AG04450 (cell line): Measurements from ENCODE around the gene USP20. TPM values are rescaled to one million over a fixed set of nuclear protein-coding genes. Genes with fewer than 3 reads are reported as not detected.

Experiments used
- CTCF ChIA-PET: fragments of 300-600, 350-600 bp; formaldehyde crosslinking; extraction: SDS; loops from one replicate; lab custom pipeline; 2022; ENCODE audit warnings: antibody characterized with exemption, inconsistent platforms; lab: Charles Lee
- POLR2A ChIA-PET: fragments of 350-600 bp; formaldehyde crosslinking; extraction: SDS; loops from one replicate; lab custom pipeline; 2021; ENCODE audit warnings: antibody characterized with exemption, inconsistent platforms; lab: Yijun Ruan, JAX
- DNase-seq: peaks from one replicate; pipeline ENCODE4 v3.0.0-alpha.2; 2011; ENCODE audit warnings: low read depth, low spot score
- H3K27ac ChIP-seq: one replicate; pipeline ENCODE4 v1.5.1; 2012; ENCODE audit warnings: low read depth, low read length, control low read depth
- H3K27me3 ChIP-seq: one replicate; pipeline ENCODE4 v1.6.0; 2012; ENCODE audit warnings: low read length; ENCODE audit not compliant: control insufficient read depth, insufficient read depth
- H3K4me3 ChIP-seq: 2 replicates; pipeline ENCODE4 v1.5.1; 2011; ENCODE audit warnings: mild to moderate bottlenecking, low read depth, low read length, control low read depth
- H3K9me3 ChIP-seq: 2 replicates; pipeline ENCODE4 v1.5.1; 2012; ENCODE audit warnings: low read length; ENCODE audit not compliant: control insufficient read depth, insufficient read depth
- CTCF ChIP-seq: IDR thresholded peaks from 2 replicates; pipeline ENCODE4 v1.5.1; 2011; ENCODE audit warnings: low read depth, low read length, control low read depth, inconsistent platforms
- polyA plus RNA-seq: library from polyadenylated mRNA; depleted of rRNA; stranded (reverse); fragments of >200 nt; gene quantifications from 2 replicates; pipeline ENCODE4 v1.2.3, GENCODE V29; 2011

The USP20 gene
- polyA plus RNA-seq, 1 experiment = 10.3 TPM

DNA sequence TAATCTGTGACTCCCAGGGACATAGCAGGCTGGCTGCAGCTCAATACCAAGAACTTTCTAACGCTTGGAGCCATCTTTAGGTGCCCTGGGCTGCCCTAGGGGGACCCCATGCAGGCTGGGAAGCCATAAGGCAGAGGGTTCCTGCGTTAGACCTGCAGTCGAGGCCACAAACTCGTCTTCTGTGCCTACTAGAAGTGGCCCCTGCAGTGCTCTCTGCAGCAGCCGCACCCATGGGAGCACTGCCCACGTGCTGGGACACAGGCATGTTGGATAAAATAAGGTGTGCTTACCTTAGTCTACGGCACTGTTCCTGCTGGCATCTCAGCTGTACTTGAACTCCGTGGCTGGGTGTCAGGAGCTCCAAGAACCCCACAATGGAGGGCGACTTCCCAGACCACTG is 22.9 kb upstream of the USP20 start:
- no peak for DNase-seq
- Histone ChIP-seq H3K27me3 (no peaks in the 10 kb centered on the region), H3K9me3 (no peaks in the 10 kb centered on the region), H3K4me3 (no peak overlapping the region), H3K27ac (no peak overlapping the region)
- TF ChIP-seq CTCF = no peak
- ChIA-PET POLR2A (no interaction called here), CTCF (no interaction called here)

DNA sequence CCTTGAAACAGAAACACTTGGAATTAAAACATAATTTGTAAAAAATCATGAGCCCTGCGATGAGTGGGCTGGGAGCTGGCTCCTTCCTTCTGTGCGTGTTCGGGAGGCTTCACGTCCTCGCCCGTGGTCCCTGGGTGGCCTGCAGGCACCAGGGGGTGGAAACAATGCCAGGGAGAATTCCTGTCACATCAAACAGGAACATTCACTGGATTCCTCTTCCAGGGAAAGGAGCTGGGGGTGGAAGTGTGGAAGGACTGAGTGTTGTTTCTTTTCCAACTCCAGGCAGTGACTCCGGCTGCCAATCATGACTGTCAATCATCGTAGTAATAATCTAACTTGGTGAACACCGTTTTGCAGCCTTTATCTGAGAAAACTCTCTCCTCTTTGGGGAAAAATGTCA is 21.6 kb upstream of the USP20 start:
- ChIA-PET CTCF (interaction anchor here (0.5 kb wide), 1 partner anchor 639 kb away, joined by 4 read pairs; no protein-coding TSS in a partner anchor), POLR2A (interaction anchor here (0.6 to 0.7 kb wide), 2 partner anchors 34 to 662 kb away, joined by 4 to 6 read pairs; no protein-coding TSS in a partner anchor)
- H3K4me3 ChIP-seq = no peak overlapping the region
- no peaks in the 10 kb centered on the region for H3K27me3 ChIP-seq
- H3K9me3 ChIP-seq = no peaks in the 10 kb centered on the region
- no peak for DNase-seq
- H3K27ac ChIP-seq = no peak overlapping the region
- no peak for TF ChIP-seq CTCF

DNA sequence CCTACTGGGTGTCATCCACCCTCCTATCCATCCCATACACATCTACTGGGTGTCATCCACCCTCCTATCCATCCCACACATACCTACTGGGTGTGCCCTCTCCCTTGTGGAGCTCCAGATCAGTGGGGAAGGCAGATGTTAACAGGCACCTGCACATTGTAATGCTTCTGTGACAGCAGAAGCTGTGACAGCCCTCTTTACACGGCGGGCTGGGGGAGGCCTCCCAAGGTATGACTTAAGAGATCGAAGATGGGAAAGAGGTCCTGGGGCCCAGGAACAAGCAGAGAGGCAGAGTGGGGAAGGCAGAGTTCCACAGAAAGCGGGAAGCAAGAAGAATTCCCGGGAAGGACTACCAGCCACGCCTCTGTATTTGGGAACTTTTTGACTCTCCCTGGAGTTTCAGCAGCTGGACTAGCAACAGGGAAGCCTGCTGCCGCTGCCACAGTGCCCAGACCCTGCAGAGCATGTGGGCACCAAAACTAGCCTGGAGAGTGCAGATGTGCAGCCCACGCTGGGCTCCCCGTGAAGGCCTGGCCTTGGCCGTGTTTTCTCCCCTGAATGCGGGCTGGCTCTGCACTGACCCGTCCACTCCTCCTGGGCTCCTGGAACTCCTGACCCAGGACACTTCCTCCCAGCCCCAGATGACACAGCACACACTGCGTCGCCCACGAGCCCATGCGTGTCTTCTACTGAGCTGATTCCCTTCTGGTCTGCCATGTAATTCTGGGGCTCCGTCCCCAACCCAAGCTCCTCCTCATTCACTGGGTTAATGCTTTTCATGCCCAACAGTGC is 20.6 kb upstream of the USP20 start:
- H3K27me3 ChIP-seq = no peaks in the 10 kb centered on the region
- POLR2A ChIA-PET = no interaction called here
- no peaks in the 10 kb centered on the region for H3K9me3 ChIP-seq
- no peak overlapping the region for H3K27ac ChIP-seq
- DNase-seq = no peak
- H3K4me3 ChIP-seq = no peak overlapping the region
- CTCF ChIA-PET = no interaction called here
- TF ChIP-seq CTCF = no peak

DNA sequence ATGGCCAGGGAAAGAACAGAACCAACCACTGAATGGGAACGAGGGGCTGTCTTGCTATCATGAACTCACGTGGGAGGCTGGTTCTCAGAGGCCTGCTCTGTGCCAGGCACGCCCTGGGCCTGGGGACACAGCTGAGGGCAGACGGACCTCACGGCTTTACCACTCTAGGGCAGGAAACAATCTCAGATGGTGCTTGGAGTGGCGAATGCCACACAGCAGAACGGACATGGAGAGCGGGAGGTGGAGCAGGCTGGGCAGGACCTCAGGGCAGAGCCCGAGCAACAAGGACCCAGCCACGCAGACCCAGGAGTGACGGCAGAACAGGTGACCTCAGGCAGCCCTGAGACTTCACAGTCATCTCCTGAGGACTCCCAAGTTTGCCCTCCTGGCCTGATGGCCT is 20.0 kb upstream of the USP20 start:
- ChIA-PET POLR2A (no interaction called here), CTCF (no interaction called here)
- no peaks in the 10 kb centered on the region for H3K27me3 ChIP-seq
- H3K27ac ChIP-seq = no peak overlapping the region
- H3K4me3 ChIP-seq = no peak overlapping the region
- no peak for TF ChIP-seq CTCF
- no peak for DNase-seq
- H3K9me3 ChIP-seq = no peaks in the 10 kb centered on the region
